B cell (primary cell): ENCODE measurements around the gene MNT. TPM values are rescaled to one million over a fixed set of nuclear protein-coding genes. Genes with fewer than 3 reads are reported as not detected.

Experiments
- ATAC-seq: fragments of 200-7000 bp; cut with Tn5 transposase; one replicate; pipeline ENCODE4 v1.10.0; 2021; ENCODE audit warnings: low read depth, mild to moderate bottlenecking, moderate number of reproducible peaks, moderate library complexity
- CTCF ChIA-PET: fragments of 350-600 bp; sonication (Branson Sonifier 250); formaldehyde crosslinking; loops from one replicate; lab custom pipeline; 2021; ENCODE audit warnings: antibody characterized with exemption, inconsistent platforms; lab: Charles Lee
- POLR2A ChIA-PET: fragments of 350-600 bp; sonication (Branson Sonifier 250); formaldehyde crosslinking; loops from one replicate; lab custom pipeline; 2021; ENCODE audit warnings: antibody characterized with exemption; lab: Charles Lee
- DNase-seq: peaks from one replicate; pipeline ENCODE4 v3.0.0; 2013
- H2AFZ ChIP-seq: 2 replicates; pipeline ENCODE4 v1.6.1; 2012; ENCODE audit warnings: mild to moderate bottlenecking, low read depth, low read length; ENCODE audit not compliant: insufficient read depth, poor library complexity, severe bottlenecking
- H3K27ac ChIP-seq, 2 donors: 1 replicate in 1 of 2; 2 replicates in 1 of 2; pipeline ENCODE4 v1.5.1; 2012 to 2013; ENCODE audit warnings: low read length in 2 of 2, mild to moderate bottlenecking in 2 of 2, moderate library complexity in 1 of 2
- H3K27me3 ChIP-seq, 4 experiments: fragments of 200-600 bp in 1 of 4; sonication (generic) in 1 of 4; replicated peaks in 1 of 4; 1 replicate in 2 of 4; 2 replicates in 2 of 4; pipeline versions ENCODE4 v1.6.1 to v1.7.0; 2013 to 2016; ENCODE audit warnings: low read length in 3 of 4, mild to moderate bottlenecking in 2 of 4, mixed read lengths in 1 of 4, moderate library complexity in 1 of 4; ENCODE audit not compliant: insufficient read depth in 4 of 4, control insufficient read depth in 3 of 4; ENCODE audit errors: control extremely low read depth in 1 of 4
- H3K36me3 ChIP-seq, 2 experiments: replicated peaks in 1 of 2; 1 replicate in 1 of 2; 2 replicates in 1 of 2; pipeline versions ENCODE4 v1.6.1 to v1.7.1; 2013; ENCODE audit warnings: low read length in 1 of 2; ENCODE audit not compliant: insufficient read depth in 2 of 2, control insufficient read depth in 1 of 2; ENCODE audit errors: control extremely low read depth in 1 of 2, extremely low read depth in 1 of 2
- H3K4me1 ChIP-seq, 2 donors: fragments of 200-600 bp in 1 of 2; sonication (generic) in 1 of 2; 1 replicate in 1 of 2; 2 replicates in 1 of 2; pipeline versions ENCODE4 v1.5.1 to v1.6.1; 2013 to 2017; ENCODE audit warnings: low read length in 2 of 2; ENCODE audit not compliant: control insufficient read depth in 2 of 2, insufficient read depth in 2 of 2
- H3K4me2 ChIP-seq: replicated peaks from 2 replicates; pipeline ENCODE3; 2012; ENCODE audit warnings: mild to moderate bottlenecking, low read depth, low read length; ENCODE audit not compliant: poor library complexity, severe bottlenecking
- H3K4me3 ChIP-seq, 5 experiments: fragments of 200-600 bp in 1 of 5; sonication (generic) in 1 of 5; 1 replicate in 3 of 5; 2 replicates in 2 of 5; pipeline versions ENCODE4 v1.5.1 to v1.7.0; 2011 to 2016; ENCODE audit warnings: low read length in 4 of 5, mild to moderate bottlenecking in 4 of 5, low read depth in 2 of 5, control low read depth in 1 of 5, moderate library complexity in 1 of 5; ENCODE audit not compliant: insufficient read depth in 1 of 5; ENCODE audit errors: control extremely low read depth in 1 of 5, extremely low read depth in 1 of 5
- H3K79me2 ChIP-seq: fragments of 200-600 bp; sonication (generic); one replicate; pipeline ENCODE4 v1.6.0; 2016; ENCODE audit warnings: low read length; ENCODE audit not compliant: control insufficient read depth, insufficient read depth
- H3K9ac ChIP-seq: fragments of 200-600 bp; sonication (generic); 2 replicates; pipeline ENCODE4 v1.6.1; 2017; ENCODE audit warnings: mild to moderate bottlenecking, low read length, moderate library complexity
- H3K9me3 ChIP-seq, 3 donors: one replicate each; pipeline versions ENCODE4 v1.6.1 to v1.7.1; 2013; ENCODE audit warnings: low read length in 2 of 3; ENCODE audit not compliant: control insufficient read depth in 2 of 3, insufficient read depth in 1 of 3; ENCODE audit errors: control extremely low read depth in 1 of 3
- H4K20me1 ChIP-seq: 2 replicates; pipeline ENCODE4 v1.6.0; 2012; ENCODE audit warnings: mild to moderate bottlenecking, low read length; ENCODE audit not compliant: insufficient read depth, control insufficient read depth, poor library complexity, severe bottlenecking
- H3K27ac Mint-ChIP-seq: one replicate; pipeline ENCODE4 v1.8.0; 2021; ENCODE audit warnings: mixed read lengths
- H3K27me3 Mint-ChIP-seq: one replicate; pipeline ENCODE4 v1.8.0; 2021; ENCODE audit warnings: mixed read lengths
- H3K4me1 Mint-ChIP-seq: one replicate; pipeline ENCODE4 v1.8.0; 2021; ENCODE audit warnings: mixed read lengths
- H3K4me3 Mint-ChIP-seq: one replicate; pipeline ENCODE4 v1.8.0; 2021; ENCODE audit warnings: mixed read lengths
- H3K9me3 Mint-ChIP-seq: one replicate; pipeline ENCODE4 v1.8.0; 2022; ENCODE audit warnings: mixed read lengths; ENCODE audit not compliant: insufficient read depth
- CTCF ChIP-seq: fragments of 200-600 bp; IDR thresholded peaks from one replicate; pipeline ENCODE4 v1.8.0; 2022; ENCODE audit warnings: antibody characterized with exemption, mild to moderate bottlenecking
- EZH2 ChIP-seq: IDR thresholded peaks from 2 replicates; pipeline ENCODE4 v1.6.1; 2012; ENCODE audit warnings: borderline replicate concordance, low read depth, mild to moderate bottlenecking, moderate library complexity, low read length; ENCODE audit not compliant: insufficient read depth, poor library complexity, severe bottlenecking
- WGBS: methylation state at CpG from one replicate; pipeline ENCODE4 v1.1.5; 2013; ENCODE audit warnings: missing lambda C conversion rate; ENCODE audit not compliant: insufficient coverage; 5-methylcytosine and 5-hydroxymethylcytosine counted together
- intact Hi-C: fragments of 100-400 bp; cut with micrococcal nuclease; formaldehyde crosslinking; loops from one replicate; pipeline ENCODE4 v1.10.0; 2022
- polyA minus RNA-seq: library from RNA; depleted of rRNA, polyadenylated mRNA; stranded (reverse); fragments of >200 nt; gene quantifications from 2 replicates; pipeline ENCODE4 v1.2.3, GENCODE V29; 2012
- polyA plus RNA-seq: library from polyadenylated mRNA; depleted of rRNA; stranded (reverse); fragments of >200 nt; gene quantifications from 2 replicates; pipeline ENCODE4 v1.2.3, GENCODE V29; 2012
- total RNA-seq, 2 donors: library from RNA; stranded (reverse); fragments of 120-200 nt in 1 of 2; gene quantifications; 1 replicate in 1 of 2; 2 replicates in 1 of 2; pipeline versions ENCODE4 v1.2.3 to v1.2.4, GENCODE V29; 2013 to 2022

The MNT gene, protein sequence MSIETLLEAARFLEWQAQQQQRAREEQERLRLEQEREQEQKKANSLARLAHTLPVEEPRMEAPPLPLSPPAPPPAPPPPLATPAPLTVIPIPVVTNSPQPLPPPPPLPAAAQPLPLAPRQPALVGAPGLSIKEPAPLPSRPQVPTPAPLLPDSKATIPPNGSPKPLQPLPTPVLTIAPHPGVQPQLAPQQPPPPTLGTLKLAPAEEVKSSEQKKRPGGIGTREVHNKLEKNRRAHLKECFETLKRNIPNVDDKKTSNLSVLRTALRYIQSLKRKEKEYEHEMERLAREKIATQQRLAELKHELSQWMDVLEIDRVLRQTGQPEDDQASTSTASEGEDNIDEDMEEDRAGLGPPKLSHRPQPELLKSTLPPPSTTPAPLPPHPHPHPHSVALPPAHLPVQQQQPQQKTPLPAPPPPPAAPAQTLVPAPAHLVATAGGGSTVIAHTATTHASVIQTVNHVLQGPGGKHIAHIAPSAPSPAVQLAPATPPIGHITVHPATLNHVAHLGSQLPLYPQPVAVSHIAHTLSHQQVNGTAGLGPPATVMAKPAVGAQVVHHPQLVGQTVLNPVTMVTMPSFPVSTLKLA
- total RNA-seq (63.6 and 68.5 TPM in 2 replicates), polyA plus RNA-seq (20.0 and 34.2 TPM in 2 replicates), polyA minus RNA-seq (24.5 and 54.3 TPM in 2 replicates)
- 9.3 TPM for total RNA-seq (2013)

DNA sequence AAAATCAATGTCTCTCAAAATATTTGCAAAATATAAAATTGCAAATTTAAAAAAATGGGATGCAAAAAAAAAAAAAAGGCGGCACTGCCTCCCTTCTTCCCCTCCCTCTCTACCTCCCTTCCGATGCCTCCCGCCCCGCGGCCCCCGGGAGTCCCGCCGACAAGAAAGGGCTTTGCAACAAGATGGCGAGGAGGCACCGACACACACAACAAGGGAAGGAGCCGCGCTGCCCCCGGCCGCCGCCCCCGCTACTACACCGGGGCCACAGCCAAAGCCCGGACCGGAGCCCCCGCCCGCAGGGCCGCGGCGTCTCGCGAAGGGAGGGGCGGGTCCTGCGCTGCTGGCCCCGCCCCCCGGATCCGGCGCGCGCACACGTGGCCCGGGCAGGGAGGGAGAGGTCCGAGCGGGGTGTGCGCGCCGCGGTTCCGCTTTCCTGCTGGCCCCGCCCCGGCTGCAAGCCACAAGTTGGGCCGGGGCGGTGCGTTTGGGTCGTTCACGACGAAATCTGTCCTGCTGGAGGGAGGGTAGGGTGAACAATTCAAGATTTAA is at the start of gene MNT:
MNT (minus strand) TSS at position 184 of the 549 bp plus-strand sequence. CDS start 348 bp downstream, outside the sequence.
- TF ChIP-seq CTCF (peak; percentile 7), EZH2 (no peak)
- H3K4me1 Mint-ChIP-seq = peaks cover 43% of the 10 kb centered on the region

More for the DNA sequence above, at the start of gene MNT:
- H3K4me1 ChIP-seq = peaks cover 39 to 43% of the 10 kb centered on the region in 2 donors
- Mint-ChIP-seq H3K27me3 (no peaks in the 10 kb centered on the region), H3K27ac (peak within 1 kb of the TSS; percentile 99), H3K9me3 (no peaks in the 10 kb centered on the region), H3K4me3 (peak within 1 kb of the TSS; percentile 99)
- H3K36me3 ChIP-seq = no peaks in the 10 kb centered on the region
- peak within 1 kb of the TSS; percentile 77 to 99 (median 96) for H3K4me3 ChIP-seq
- ChIA-PET POLR2A (interaction anchor here (0.7 to 2.5 kb wide), 4 partner anchors 8 to 1742 kb away, joined by 4 to 51 read pairs (median 4); partner anchors contain the start of genes CYB5D2 and ZZEF1), CTCF (interaction anchor here (0.6 to 7.4 kb wide), 5 partner anchors 8 to 61 kb away, joined by 3 to 76 read pairs (median 8); no protein-coding TSS in a partner anchor)
- intact Hi-C loops = loop anchor here (1.0 to 5.0 kb wide), 6 partner anchors 9 to 774 kb away; partner anchors contain the start of genes PAFAH1B1 and SLC43A2
- H3K9ac ChIP-seq = peak within 1 kb of the TSS; percentile 99
- peaks cover 34% of the 10 kb centered on the region for H4K20me1 ChIP-seq
- WGBS = 0% methylated on average over 50 of the region's 51 CpGs
- H3K79me2 ChIP-seq = peaks cover 40% of the 10 kb centered on the region
- H3K4me2 ChIP-seq = peak within 1 kb of the TSS; percentile 98
- DNase-seq (peak; percentile 99), ATAC-seq (peak; percentile 51)
- H3K27me3 ChIP-seq = no peaks in the 10 kb centered on the region
- peak within 1 kb of the TSS; percentile 95 to 98 for H3K27ac ChIP-seq
- H3K9me3 ChIP-seq = no peaks in the 10 kb centered on the region
- H2AFZ ChIP-seq = peak within 1 kb of the TSS; percentile 76
